Neural cell (in vitro differentiated cells): ENCODE measurements around the gene LPP. TPM values are rescaled to one million over a fixed set of nuclear protein-coding genes. Genes with fewer than 3 reads are reported as not detected.

Experiments used
- H2AFZ ChIP-seq: fragments of 200-600, 300-800 bp; sonication (generic), shearing (Covaris generic); 2 replicates; pipeline ENCODE4 v1.6.0; 2014; ENCODE audit warnings: low read depth, mild to moderate bottlenecking, antibody characterized with exemption, low read length, moderate library complexity
- H3F3A ChIP-seq: fragments of 200-600 bp; shearing (Covaris generic); 2 replicates; pipeline ENCODE4 v1.6.1; 2016; ENCODE audit warnings: mild to moderate bottlenecking, moderate library complexity, mixed read lengths, antibody characterized with exemption, low read length; ENCODE audit not compliant: insufficient read depth, poor library complexity, severe bottlenecking
- H3K27ac ChIP-seq: fragments of 200-600, 300-800 bp; sonication (generic), shearing (Covaris generic); 2 replicates; pipeline ENCODE4 v1.5.1; 2014; ENCODE audit warnings: mild to moderate bottlenecking, low read length, moderate library complexity
- H3K27me3 ChIP-seq: fragments of 300-800, 200-600 bp; sonication (generic), shearing (Covaris generic); 2 replicates; pipeline ENCODE4 v1.6.0; 2014; ENCODE audit warnings: mild to moderate bottlenecking, low read depth, low read length, moderate library complexity; ENCODE audit not compliant: insufficient read depth
- H3K36me3 ChIP-seq: fragments of 300-800, 200-600 bp; sonication (generic), shearing (Covaris generic); 2 replicates; pipeline ENCODE4 v1.5.1; 2014; ENCODE audit warnings: mild to moderate bottlenecking, antibody characterized with exemption, low read length, moderate library complexity; ENCODE audit not compliant: insufficient read depth
- H3K4me2 ChIP-seq: fragments of 300-800, 200-600 bp; sonication (generic), shearing (Covaris generic); 2 replicates; pipeline ENCODE4 v1.6.0; 2014; ENCODE audit warnings: mild to moderate bottlenecking, low read length
- H3K4me3 ChIP-seq: fragments of 300-800, 200-600 bp; sonication (generic), shearing (Covaris generic); 2 replicates; pipeline ENCODE4 v1.5.1; 2014; ENCODE audit warnings: mild to moderate bottlenecking, low read length, moderate library complexity
- H3K79me2 ChIP-seq: fragments of 200-600 bp; shearing (Covaris generic); replicated peaks from 2 replicates; pipeline ENCODE4 v1.6.0; 2014; ENCODE audit warnings: mild to moderate bottlenecking, low read length, moderate library complexity; ENCODE audit not compliant: insufficient read depth
- H3K9ac ChIP-seq: fragments of 300-800, 200-600 bp; sonication (generic), shearing (Covaris generic); 2 replicates; pipeline ENCODE4 v1.6.1; 2016; ENCODE audit warnings: mild to moderate bottlenecking, low read length, mixed read lengths
- H3K9me2 ChIP-seq: fragments of 200-600 bp; shearing (Covaris generic); 2 replicates; pipeline ENCODE4 v1.6.1; 2016; ENCODE audit warnings: mild to moderate bottlenecking, low read length, mixed read lengths; ENCODE audit not compliant: insufficient read depth
- H3K9me3 ChIP-seq: fragments of 200-600, 300-800 bp; sonication (generic), shearing (Covaris generic); 2 replicates; pipeline ENCODE4 v1.6.1; 2016; ENCODE audit warnings: mild to moderate bottlenecking, mixed run types, low read length, moderate library complexity, mixed read lengths
- H4K20me1 ChIP-seq: fragments of 200-600 bp; shearing (Covaris generic); 2 replicates; pipeline ENCODE4 v1.6.1; 2016; ENCODE audit warnings: mild to moderate bottlenecking, mixed run types; ENCODE audit not compliant: insufficient read depth
- EP300 ChIP-seq: fragments of 450-650 bp; conservative IDR thresholded peaks from 2 replicates; pipeline ENCODE4 v1.6.1; 2014; ENCODE audit warnings: antibody characterized with exemption, mild to moderate bottlenecking, moderate library complexity; ENCODE audit not compliant: poor library complexity, severe bottlenecking
- EZH2 ChIP-seq: fragments of 200-600, 300-800 bp; shearing (Covaris generic), sonication (generic); IDR thresholded peaks from 2 replicates; pipeline ENCODE4 v1.6.1; 2014; ENCODE audit warnings: antibody characterized with exemption, low read length, borderline replicate concordance, mild to moderate bottlenecking; ENCODE audit not compliant: insufficient read depth, poor library complexity, severe bottlenecking
- MXI1 ChIP-seq: fragments of 450-650 bp; conservative IDR thresholded peaks from 2 replicates; pipeline ENCODE4 v1.6.1; 2014; ENCODE audit warnings: antibody characterized with exemption, mild to moderate bottlenecking; ENCODE audit not compliant: poor library complexity, severe bottlenecking
- POLR2AphosphoS5 ChIP-seq: IDR thresholded peaks from 2 replicates; pipeline ENCODE4 v1.6.1; 2012
- RAD21 ChIP-seq: fragments of 450-650 bp; conservative IDR thresholded peaks from 2 replicates; pipeline ENCODE4 v1.6.1; 2014; ENCODE audit warnings: antibody characterized with exemption, mild to moderate bottlenecking, moderate library complexity
- SMC3 ChIP-seq: fragments of 450-650 bp; conservative IDR thresholded peaks from 2 replicates; pipeline ENCODE4 v1.6.1; 2014; ENCODE audit warnings: antibody characterized with exemption, mild to moderate bottlenecking, moderate library complexity; ENCODE audit not compliant: poor library complexity
- TAF1 ChIP-seq: IDR thresholded peaks from 2 replicates; pipeline ENCODE4 v1.6.1; 2012; ENCODE audit warnings: low read depth
- polyA plus RNA-seq: library from polyadenylated mRNA; depleted of rRNA; stranded (reverse); fragments of >200 nt; gene quantifications from 2 replicates; pipeline ENCODE4 v1.2.3, GENCODE V29; 2014
- TF ChIP-seq, protein P1 (sequence below): fragments of 450-650 bp; IDR thresholded peaks from 2 replicates; pipeline ENCODE4 v1.5.1; 2014; ENCODE audit warnings: antibody characterized with exemption, mild to moderate bottlenecking, moderate library complexity; ENCODE audit not compliant: poor library complexity, severe bottlenecking
- TF ChIP-seq, protein P2 (sequence below): IDR thresholded peaks from 2 replicates; pipeline ENCODE4 v1.6.1; 2012; ENCODE audit warnings: borderline replicate concordance

The LPP gene
- polyA plus RNA-seq, 1 donor from 2014 or later: 3.0 TPM

DNA sequence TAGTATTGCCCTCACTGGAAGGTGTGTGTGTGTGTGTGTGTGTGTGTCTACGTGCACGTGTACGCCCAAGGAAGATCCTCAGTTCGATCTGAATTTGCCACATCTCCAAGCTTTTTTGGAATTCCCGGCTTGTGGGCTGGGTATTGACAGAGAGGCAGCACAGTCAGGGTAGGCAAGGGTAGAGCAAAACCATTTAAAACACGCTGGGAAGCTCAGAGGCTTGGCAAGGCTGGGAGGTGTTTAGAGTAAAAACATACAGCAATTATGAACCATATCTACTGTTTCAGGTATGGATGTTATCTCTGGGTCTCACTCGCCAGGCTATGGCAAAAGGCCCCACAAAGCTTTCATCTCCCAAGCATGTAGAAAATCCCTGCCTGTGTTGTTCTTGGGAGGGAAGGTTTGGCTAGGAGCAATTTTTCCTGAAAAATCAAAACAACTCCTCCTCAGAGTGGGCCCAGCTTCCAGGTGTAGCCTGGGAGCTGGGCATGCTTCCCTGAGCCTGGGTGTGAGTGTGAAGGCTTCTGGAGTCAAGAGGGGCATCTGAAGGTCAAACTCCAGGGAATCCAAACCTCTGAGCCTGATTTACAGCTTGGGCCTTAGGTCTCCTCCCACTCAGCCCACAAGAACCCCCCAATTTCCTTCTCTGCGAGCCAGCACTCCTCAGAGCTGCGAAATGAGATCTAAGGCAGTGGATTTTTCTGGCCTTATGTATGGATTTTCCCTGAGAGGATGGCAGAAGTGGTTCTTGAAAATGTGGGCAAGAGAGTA is 773.0 kb downstream of the LPP start:
- Histone ChIP-seq H3F3A (no peaks in the 10 kb centered on the region), H3K27ac (no peak overlapping the region), H3K79me2 (no peaks in the 10 kb centered on the region), H3K9ac (no peak overlapping the region), H3K4me3 (no peak overlapping the region), H4K20me1 (no peaks in the 10 kb centered on the region), H3K4me2 (no peak overlapping the region), H2AFZ (no peak overlapping the region), H3K9me3 (no peaks in the 10 kb centered on the region), H3K36me3 (no peaks in the 10 kb centered on the region), H3K27me3 (no peaks in the 10 kb centered on the region), H3K9me2 (no peaks in the 10 kb centered on the region)
- TF ChIP-seq POLR2AphosphoS5: no peak
- no peak for TF ChIP-seq EP300
- no peak for TF ChIP-seq SMC3
- TF ChIP-seq, protein P1, sequence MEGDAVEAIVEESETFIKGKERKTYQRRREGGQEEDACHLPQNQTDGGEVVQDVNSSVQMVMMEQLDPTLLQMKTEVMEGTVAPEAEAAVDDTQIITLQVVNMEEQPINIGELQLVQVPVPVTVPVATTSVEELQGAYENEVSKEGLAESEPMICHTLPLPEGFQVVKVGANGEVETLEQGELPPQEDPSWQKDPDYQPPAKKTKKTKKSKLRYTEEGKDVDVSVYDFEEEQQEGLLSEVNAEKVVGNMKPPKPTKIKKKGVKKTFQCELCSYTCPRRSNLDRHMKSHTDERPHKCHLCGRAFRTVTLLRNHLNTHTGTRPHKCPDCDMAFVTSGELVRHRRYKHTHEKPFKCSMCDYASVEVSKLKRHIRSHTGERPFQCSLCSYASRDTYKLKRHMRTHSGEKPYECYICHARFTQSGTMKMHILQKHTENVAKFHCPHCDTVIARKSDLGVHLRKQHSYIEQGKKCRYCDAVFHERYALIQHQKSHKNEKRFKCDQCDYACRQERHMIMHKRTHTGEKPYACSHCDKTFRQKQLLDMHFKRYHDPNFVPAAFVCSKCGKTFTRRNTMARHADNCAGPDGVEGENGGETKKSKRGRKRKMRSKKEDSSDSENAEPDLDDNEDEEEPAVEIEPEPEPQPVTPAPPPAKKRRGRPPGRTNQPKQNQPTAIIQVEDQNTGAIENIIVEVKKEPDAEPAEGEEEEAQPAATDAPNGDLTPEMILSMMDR: no peak

DNA sequence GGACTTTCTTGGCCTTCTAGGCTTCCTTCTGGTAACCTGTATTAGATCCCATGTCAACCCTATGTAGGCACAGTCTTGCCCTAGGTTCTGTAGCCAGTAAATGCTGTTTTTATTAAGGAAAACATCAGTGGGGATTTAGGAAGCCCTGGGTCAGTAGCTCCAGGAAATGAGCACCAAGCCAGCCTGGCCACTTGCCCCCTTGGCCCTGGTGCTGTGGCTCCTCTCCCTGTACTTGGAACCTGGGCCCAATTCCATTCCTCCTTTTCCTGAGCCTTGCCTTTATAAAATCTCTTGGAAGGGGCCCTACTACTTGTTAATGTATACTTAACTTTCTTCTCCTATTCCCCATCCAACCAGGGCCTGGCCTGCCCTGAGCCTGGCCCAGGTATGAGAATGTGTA is 774.0 kb downstream of the LPP start:
- Histone ChIP-seq H3K4me3 (no peak overlapping the region), H3K9me2 (no peaks in the 10 kb centered on the region), H3K9ac (no peak overlapping the region), H3K4me2 (no peak overlapping the region), H3K27ac (no peak overlapping the region), H3K9me3 (no peaks in the 10 kb centered on the region), H3K36me3 (no peaks in the 10 kb centered on the region), H3K27me3 (no peaks in the 10 kb centered on the region), H3K79me2 (no peaks in the 10 kb centered on the region), H2AFZ (no peak overlapping the region), H4K20me1 (no peaks in the 10 kb centered on the region), H3F3A (no peaks in the 10 kb centered on the region)
- TF ChIP-seq, protein P1: no peak
- no peak for TF ChIP-seq EP300
- TF ChIP-seq, protein P2, sequence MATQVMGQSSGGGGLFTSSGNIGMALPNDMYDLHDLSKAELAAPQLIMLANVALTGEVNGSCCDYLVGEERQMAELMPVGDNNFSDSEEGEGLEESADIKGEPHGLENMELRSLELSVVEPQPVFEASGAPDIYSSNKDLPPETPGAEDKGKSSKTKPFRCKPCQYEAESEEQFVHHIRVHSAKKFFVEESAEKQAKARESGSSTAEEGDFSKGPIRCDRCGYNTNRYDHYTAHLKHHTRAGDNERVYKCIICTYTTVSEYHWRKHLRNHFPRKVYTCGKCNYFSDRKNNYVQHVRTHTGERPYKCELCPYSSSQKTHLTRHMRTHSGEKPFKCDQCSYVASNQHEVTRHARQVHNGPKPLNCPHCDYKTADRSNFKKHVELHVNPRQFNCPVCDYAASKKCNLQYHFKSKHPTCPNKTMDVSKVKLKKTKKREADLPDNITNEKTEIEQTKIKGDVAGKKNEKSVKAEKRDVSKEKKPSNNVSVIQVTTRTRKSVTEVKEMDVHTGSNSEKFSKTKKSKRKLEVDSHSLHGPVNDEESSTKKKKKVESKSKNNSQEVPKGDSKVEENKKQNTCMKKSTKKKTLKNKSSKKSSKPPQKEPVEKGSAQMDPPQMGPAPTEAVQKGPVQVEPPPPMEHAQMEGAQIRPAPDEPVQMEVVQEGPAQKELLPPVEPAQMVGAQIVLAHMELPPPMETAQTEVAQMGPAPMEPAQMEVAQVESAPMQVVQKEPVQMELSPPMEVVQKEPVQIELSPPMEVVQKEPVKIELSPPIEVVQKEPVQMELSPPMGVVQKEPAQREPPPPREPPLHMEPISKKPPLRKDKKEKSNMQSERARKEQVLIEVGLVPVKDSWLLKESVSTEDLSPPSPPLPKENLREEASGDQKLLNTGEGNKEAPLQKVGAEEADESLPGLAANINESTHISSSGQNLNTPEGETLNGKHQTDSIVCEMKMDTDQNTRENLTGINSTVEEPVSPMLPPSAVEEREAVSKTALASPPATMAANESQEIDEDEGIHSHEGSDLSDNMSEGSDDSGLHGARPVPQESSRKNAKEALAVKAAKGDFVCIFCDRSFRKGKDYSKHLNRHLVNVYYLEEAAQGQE: no peak
- no peak for TF ChIP-seq POLR2AphosphoS5
- no peak for TF ChIP-seq RAD21
- no peak for TF ChIP-seq MXI1
- TF ChIP-seq EZH2: no peak
- no peak for TF ChIP-seq TAF1
- TF ChIP-seq SMC3: no peak
